Nephron (organoid): ENCODE results near the gene BAHCC1.
A peak's percentile ranks its signal among the peaks of the same experiment; 100 is the strongest.

Experiments
- H3K27ac Mint-ChIP-seq, 3 experiments: 2 replicates each; pipeline ENCODE4 v1.8.0; 2020; ENCODE audit warnings: mixed read lengths in 3 of 3, mild to moderate bottlenecking in 2 of 3, moderate library complexity in 1 of 3
- H3K27me3 Mint-ChIP-seq: 2 replicates; pipeline ENCODE4 v1.8.0; 2021; ENCODE audit warnings: low read depth, mild to moderate bottlenecking, moderate library complexity, mixed read lengths
- H3K36me3 Mint-ChIP-seq: 2 replicates; pipeline ENCODE4 v1.8.0; 2020; ENCODE audit warnings: low read depth, mixed read lengths
- H3K4me1 Mint-ChIP-seq: 2 replicates; pipeline ENCODE4 v1.8.0; 2020; ENCODE audit warnings: mixed read lengths
- H3K4me3 Mint-ChIP-seq, 3 experiments: 2 replicates each; pipeline ENCODE4 v1.8.0; 2020; ENCODE audit warnings: mild to moderate bottlenecking in 3 of 3, mixed read lengths in 3 of 3, moderate library complexity in 2 of 3
- H3K9me3 Mint-ChIP-seq: 2 replicates; pipeline ENCODE4 v1.8.0; 2020; ENCODE audit warnings: mixed read lengths
- CTCF ChIP-seq, 3 experiments: fragments of 200-600 bp; sonication (generic); IDR thresholded peaks; one replicate each; pipeline ENCODE4 v1.5.0; 2021; ENCODE audit warnings: antibody characterized with exemption in 3 of 3; ENCODE audit not compliant: unreplicated experiment in 3 of 3

BAHCC1 gene

GRCh38 chr17:81451823-81452222 is 56.6 kb downstream of the BAHCC1 start:
- Mint-ChIP-seq H3K36me3 (peaks cover 5% of the 10 kb centered on the region), H3K9me3 (no peaks in the 10 kb centered on the region), H3K27me3 (no peaks in the 10 kb centered on the region), H3K4me1 (peaks cover 5% of the 10 kb centered on the region), H3K4me3 (no peak overlapping the region), H3K27ac (no peak overlapping the region)
- no peak for TF ChIP-seq CTCF (IDR thresholded peaks at IDR 0.05; ENCODE audit: unreplicated experiment in 3 of 3)

- H3K4me1 Mint-ChIP-seq = peaks cover 5% of the 10 kb centered on the region
- no peak for TF ChIP-seq CTCF (IDR thresholded peaks at IDR 0.05; ENCODE audit: unreplicated experiment in 3 of 3)
- H3K27me3 Mint-ChIP-seq = no peaks in the 10 kb centered on the region
- no peak overlapping the region for H3K4me3 Mint-ChIP-seq
- H3K9me3 Mint-ChIP-seq = no peaks in the 10 kb centered on the region
- H3K36me3 Mint-ChIP-seq = peaks cover 5% of the 10 kb centered on the region
- H3K27ac Mint-ChIP-seq = no peak overlapping the region
Measured at GRCh38 chr17:81452551-81452950, 57.3 kb downstream of the BAHCC1 start.

- Mint-ChIP-seq H3K27ac (peak overlapping the region in 1 of 3 experiments; percentile 2), H3K36me3 (peaks cover 5% of the 10 kb centered on the region), H3K4me3 (no peak overlapping the region), H3K4me1 (peaks cover 5% of the 10 kb centered on the region), H3K9me3 (no peaks in the 10 kb centered on the region), H3K27me3 (no peaks in the 10 kb centered on the region)
- TF ChIP-seq CTCF (IDR thresholded peaks at IDR 0.05; ENCODE audit: unreplicated experiment in 3 of 3) = no peak
Measured at GRCh38 chr17:81453076-81453475, 57.8 kb downstream of the BAHCC1 start.

DNA sequence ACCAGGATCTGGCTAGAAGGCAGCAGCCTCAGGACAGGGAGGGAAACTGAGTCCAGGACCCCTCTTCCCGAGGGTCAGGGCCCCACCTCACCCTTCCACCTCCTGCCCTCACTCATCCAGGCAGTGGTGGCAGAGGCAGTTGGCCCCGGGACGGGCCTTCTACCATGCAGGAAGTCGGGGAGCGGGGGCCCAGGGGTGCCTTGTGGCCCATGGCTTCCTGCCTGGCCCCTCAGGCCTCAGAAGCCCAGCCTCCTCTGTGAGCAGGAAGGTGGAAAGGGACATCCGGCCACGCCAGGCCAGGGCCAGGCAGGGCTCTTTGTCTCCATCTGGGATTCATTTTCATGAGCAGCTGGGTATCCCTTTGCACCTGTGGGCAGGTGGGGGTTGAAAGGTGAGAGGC is 58.5 kb downstream of the BAHCC1 start:
- H3K4me1 Mint-ChIP-seq = peaks cover 5% of the 10 kb centered on the region
- no peaks in the 10 kb centered on the region for H3K9me3 Mint-ChIP-seq
- H3K36me3 Mint-ChIP-seq = peaks cover 5% of the 10 kb centered on the region
- no peaks in the 10 kb centered on the region for H3K27me3 Mint-ChIP-seq
- TF ChIP-seq CTCF (IDR thresholded peaks at IDR 0.05; ENCODE audit: unreplicated experiment in 3 of 3) = no peak
- H3K4me3 Mint-ChIP-seq = no peak overlapping the region
- no peak overlapping the region for H3K27ac Mint-ChIP-seq

GRCh38 chr17:81454473-81454872 is 59.2 kb downstream of the BAHCC1 start:
- Mint-ChIP-seq H3K27ac (no peak overlapping the region), H3K4me3 (no peak overlapping the region), H3K27me3 (no peaks in the 10 kb centered on the region), H3K36me3 (peaks cover 5% of the 10 kb centered on the region), H3K4me1 (peaks cover 5% of the 10 kb centered on the region), H3K9me3 (no peaks in the 10 kb centered on the region)
- no peak for TF ChIP-seq CTCF (IDR thresholded peaks at IDR 0.05; ENCODE audit: unreplicated experiment in 3 of 3)

DNA sequence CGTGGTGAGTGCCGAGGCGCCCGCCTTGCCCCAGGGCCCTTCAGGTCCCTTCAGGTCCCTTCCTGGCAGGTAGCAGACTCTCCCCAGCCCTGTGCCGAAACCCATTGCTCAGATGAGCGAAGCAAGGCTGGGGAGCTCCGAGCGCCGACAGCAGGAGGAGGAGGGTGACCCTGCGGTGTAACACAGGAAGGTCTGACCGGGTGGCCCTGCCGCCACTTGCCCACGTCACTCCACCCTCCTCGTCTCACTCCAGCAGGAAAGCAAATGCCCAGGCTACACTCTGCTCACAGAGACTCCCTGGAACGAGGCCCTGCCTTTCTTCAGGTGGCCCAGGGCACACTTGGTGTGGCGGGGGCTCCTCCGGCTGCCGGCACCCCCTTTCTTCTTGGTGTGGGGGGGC is 60.1 kb downstream of the BAHCC1 start:
- Mint-ChIP-seq H3K36me3 (peaks cover 5% of the 10 kb centered on the region), H3K4me3 (no peak overlapping the region), H3K27ac (no peak overlapping the region), H3K9me3 (no peaks in the 10 kb centered on the region), H3K4me1 (peaks cover 5% of the 10 kb centered on the region), H3K27me3 (no peaks in the 10 kb centered on the region)
- no peak for TF ChIP-seq CTCF (IDR thresholded peaks at IDR 0.05; ENCODE audit: unreplicated experiment in 3 of 3)
